Stimulated activated CD8-positive, alpha-beta memory T cell treated with anti-CD3 and anti-CD28 coated beads, Interleukin-7, amount 100 ng/mL, for 4 hours (primary cell): ENCODE results near the gene PLEKHM3.

Experiments used
- DNase-seq, 2 donors: peaks; one replicate each; pipeline ENCODE4 v3.0.0-alpha.2; 2020; ENCODE audit warnings: low read depth in 2 of 2

PLEKHM3 gene

DNA sequence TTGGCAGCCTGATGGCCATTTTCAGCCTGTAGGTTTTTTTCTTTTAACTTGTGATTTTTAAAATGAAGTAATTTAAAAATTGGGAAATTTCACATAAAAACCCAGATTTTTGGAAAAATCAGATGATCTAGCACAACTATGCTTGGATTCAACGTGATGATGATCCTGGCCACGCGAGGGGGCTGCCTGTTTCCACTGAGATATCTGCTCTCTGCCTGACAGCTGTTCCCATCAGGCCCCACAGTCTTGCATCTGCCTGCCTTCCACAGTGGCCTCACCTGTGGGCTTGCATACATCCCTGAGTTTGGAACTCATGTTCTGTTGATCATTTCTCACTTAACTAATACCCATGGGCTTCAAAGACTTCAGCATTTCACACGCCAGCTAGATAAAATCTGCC, 163.5 kb downstream of the PLEKHM3 start:
- no peak for DNase-seq

- DNase-seq: no peak
These were observed 164.6 kb downstream of the PLEKHM3 start for GRCh38 chr2:207860685-207861084.

- no peak for DNase-seq
These were observed 169.7 kb downstream of the PLEKHM3 start for GRCh38 chr2:207855591-207855990.

DNA sequence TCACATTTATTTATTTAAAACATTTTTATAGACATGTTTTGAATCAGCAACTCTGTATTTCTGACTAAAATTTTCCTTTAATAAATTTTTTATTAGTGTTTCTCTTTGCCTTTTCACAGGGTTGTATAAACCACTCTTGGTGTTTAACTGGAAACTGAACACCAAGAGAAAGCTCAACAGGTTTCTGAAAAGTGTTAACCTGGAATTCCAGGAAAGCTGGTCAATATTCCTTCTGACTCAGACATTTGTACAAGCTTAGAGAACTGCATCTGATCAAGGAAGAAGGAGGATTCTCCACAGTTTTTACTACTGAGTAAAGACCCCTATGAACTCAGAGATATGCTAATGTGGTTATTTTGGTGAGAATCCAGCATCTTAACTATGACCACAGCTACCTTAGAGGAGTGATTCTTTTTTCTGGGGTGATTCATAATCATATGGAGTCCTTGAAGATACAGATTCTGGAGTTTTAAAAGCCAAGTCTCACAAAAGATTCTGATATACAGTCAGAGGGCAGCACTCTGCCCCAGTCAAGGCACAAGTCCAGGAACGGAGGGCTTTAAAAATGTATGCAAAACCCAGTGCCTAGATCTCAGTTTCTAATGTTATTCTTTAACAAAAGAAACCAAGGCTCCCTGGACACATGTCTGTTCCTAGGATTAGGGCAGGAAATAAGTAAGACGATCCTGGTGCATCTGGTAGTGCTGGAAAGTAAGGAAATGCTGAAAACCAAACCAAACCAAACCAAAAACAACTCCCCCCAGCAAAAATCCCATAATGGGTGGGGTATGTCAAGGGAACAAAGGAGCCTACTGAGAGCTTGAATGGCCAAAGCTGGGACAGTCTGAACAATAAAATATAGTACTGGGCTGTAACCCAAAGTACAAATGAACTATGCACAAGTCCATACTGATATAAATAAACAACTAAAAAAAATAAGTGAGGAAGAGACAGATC, 170.6 kb downstream of the PLEKHM3 start:
- DNase-seq: no peak

DNA sequence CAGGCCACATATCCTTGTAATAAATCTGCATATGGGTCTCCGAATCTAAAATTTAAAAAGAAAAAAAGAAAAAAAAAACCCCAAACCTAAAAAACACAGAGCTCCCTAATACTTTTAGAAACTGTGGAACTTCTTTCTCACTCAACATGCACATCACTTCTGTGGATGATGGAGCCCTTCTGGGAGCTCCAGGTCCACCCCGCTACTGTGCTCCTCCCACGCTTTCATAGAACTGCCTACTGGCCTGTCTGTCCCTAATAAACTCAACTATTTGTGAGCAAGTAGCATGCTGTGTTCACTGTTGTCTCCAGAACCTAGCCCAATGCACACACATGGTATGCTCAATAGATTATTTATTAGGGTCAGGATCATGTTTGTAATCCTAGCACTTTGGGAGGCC, 172.5 kb downstream of the PLEKHM3 start:
- DNase-seq: no peak

DNA sequence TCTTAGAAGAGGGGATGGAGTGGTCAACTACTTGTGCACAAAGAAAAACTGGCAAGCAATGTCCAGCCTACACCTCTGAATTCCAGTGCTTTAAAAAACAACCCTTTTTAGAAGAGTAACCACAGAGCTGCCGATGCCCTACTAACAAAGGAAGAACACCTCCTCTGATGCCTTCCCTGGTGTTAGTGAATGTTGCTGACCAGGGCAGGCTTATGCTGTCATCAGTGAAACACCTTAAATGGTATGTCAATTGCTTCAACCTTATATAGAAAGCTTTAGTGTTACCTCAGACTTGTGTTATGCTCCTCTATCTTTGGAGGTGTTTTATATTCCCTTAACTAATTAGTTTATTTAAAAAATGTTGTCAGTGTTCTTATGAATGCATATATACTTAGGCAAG, 175.9 kb downstream of the PLEKHM3 start:
- no peak for DNase-seq

DNA sequence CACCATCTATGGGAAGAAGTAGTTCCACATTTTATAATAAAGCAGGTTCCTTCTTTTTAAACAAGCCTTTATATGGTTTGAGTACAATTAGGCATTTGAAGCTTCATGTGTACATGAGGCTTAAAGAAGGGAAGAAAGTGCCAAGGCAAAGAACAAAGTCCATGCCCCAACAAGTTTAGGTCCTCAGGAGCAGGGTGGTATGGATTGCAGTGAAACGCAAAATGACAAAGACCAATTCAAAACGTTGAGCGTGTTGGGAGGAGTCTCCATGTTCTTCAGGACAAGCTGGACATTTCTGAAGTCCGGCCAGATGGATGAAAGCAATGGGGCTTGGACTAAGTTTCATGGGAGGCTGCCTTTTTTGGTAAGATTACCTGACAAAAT, 176.8 kb downstream of the PLEKHM3 start:
- DNase-seq: no peak

DNA sequence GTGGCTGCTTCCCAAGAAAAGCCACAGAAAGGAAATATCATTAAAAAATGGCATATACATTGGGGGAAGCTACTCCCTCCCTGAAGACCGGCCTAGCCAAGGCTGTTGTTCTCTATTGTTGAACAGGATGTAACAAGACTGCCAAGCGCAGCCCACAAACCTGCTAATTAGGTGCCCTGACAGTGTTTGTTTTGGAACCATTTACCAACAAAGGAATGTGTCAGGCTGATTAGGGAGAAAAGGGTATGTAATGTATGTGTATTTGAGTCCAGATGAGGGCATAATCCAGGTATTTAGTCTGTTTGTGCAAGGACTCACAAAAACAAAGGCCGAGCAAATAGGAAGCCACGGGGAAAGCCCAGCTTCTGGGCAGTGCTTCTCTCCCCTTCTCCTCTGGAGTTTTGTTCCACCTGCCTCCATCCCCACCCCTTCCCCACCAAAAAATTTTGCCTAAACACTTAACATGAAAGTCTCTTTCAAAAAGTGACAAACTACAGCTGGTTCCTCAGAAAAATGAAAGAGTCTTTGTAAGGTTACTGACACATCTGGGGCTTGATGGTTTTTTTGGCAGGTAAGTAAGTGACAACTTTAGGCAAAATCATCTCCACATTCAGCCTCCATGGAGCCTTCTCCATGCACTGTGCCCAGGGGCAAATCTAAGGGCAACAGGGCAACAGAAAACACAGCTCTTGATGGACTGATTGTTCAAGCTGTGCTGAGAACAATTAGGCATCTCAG, 177.4 kb downstream of the PLEKHM3 start:
- DNase-seq: no peak

GRCh38 chr2:207847098-207847806, 178.1 kb downstream of the PLEKHM3 start:
- no peak for DNase-seq

GRCh38 chr2:207845202-207845864, 180.0 kb downstream of the PLEKHM3 start:
- no peak for DNase-seq

- DNase-seq: no peak
These were observed 180.7 kb downstream of the PLEKHM3 start for GRCh38 chr2:207844648-207845047.

DNA sequence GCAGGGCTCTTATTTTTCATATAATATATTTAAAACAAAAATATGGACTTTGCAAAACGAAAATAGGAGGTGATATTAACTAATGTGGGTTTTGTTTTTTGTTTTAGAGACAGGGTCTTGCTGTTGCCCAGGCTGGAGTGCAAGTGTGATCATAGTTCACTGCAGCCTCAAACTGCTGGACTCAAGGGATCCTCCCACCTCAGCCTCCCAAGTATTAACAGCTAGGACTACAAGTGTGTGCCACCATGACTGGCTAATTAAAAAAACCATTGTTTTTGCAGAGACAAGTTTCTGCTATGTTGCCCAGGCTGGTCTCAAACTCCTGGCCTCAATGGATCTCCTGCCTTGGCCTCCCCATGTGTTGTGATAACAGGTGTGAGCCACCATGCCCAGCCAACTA, 185.2 kb downstream of the PLEKHM3 start:
- DNase-seq: no peak

- DNase-seq: no peak
These were observed 185.8 kb downstream of the PLEKHM3 start for GRCh38 chr2:207839575-207839974.

- no peak for DNase-seq
These were observed 186.3 kb downstream of the PLEKHM3 start for GRCh38 chr2:207839028-207839427.

GRCh38 chr2:207836521-207837133, 188.7 kb downstream of the PLEKHM3 start:
- DNase-seq: no peak

- DNase-seq: no peak
These were observed 189.5 kb downstream of the PLEKHM3 start for GRCh38 chr2:207835805-207836204.

- DNase-seq: no peak
These were observed 192.0 kb downstream of the PLEKHM3 start for GRCh38 chr2:207833251-207833751.

DNA sequence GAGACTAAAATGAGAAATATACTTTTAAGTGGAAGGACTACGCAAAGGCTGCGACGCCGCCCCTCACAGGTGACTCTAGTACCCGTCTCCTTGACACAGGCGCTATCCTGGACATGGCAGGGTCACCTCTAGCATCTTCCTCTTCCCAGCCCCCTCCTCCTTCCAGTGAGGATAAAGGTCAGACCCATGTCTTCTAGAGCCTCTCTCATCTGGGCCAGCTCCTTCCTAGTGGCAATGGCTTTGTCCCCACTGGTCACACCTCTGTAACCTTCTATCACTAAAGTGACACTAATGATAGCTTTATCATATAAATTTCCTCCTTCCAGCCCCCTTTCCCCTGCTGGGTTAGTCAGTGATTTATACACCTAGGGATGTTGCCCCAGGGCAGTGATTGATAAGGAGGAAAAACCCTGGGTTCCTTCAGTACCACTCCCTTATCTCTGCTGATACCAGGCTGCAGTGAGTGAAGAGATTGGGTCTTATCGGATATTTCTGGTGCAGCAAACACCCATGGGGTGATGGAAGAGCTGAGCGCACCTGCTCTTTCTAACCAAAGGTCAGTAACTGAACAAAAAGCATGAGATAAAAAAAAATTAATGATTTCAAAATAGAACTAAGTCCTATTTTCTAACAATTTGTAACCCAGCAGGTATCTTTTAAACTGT, 193.6 kb downstream of the PLEKHM3 start:
- DNase-seq: no peak

DNA sequence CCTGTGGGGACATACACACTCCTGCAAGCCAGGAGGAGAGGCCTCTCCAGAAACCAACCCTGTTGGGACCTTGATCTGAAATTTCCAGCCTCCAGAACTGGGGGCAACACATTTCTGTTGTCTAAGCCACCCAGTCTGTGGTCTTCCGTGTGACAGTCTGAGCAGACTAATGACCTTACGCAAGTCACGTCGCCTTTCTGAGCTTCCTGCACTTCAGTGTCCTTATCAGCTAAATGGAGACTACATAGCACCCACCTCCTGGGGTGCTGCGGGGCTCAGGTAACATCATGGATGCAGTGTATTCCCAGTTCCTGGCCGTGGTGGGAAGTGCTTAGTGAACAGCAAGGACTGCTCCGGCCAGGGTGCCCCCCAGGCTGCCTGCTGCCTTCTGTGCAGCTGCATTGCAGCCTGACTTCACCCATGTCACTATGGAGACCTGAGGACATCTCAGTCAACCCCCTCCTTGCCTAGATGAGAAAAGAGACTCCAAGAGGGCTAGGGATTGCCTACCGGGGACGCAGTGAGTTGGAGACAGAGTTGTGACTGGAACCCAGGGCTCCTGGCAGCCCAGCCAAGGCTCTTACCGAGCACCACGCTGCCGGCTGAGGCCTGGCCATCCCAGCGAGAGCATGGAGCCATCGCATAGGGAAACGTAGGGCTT, 194.4 kb downstream of the PLEKHM3 start:
- DNase-seq: no peak
